H1 (cell line): ENCODE data around the gene XRCC6. TPM values are rescaled to one million over a fixed set of nuclear protein-coding genes. Genes with fewer than 3 reads are reported as not detected.

ENCODE experiments used
- CTCF ChIA-PET: fragments of 300-600 bp; sonication (Branson Sonifier 250); formaldehyde crosslinking; loops from one replicate; lab custom pipeline; 2021; ENCODE audit not compliant: partially characterized antibody; lab: Charles Lee
- POLR2A ChIA-PET: fragments of 300-600 bp; sonication (Branson Sonifier 250); formaldehyde crosslinking; loops from one replicate; lab custom pipeline; 2021; ENCODE audit warnings: inconsistent platforms; ENCODE audit not compliant: partially characterized antibody; lab: Charles Lee
- DNase-seq, 2 experiments: peaks; one replicate each; pipeline versions ENCODE4 v3.0.0 to v3.0.0-alpha.2; 2010 to 2022; ENCODE audit warnings: low spot score in 2 of 2, low read depth in 1 of 2, mixed read lengths in 1 of 2
- FAIRE-seq: peaks from 2 replicates; lab custom pipeline; 2011; peaks lifted over from hg19 to GRCh38; lab: Jason Lieb, UNC
- H2AFZ ChIP-seq: 2 replicates; pipeline ENCODE4 v1.8.1; 2012; ENCODE audit warnings: low read length, inconsistent platforms
- H2AK5ac ChIP-seq: 2 replicates; pipeline ENCODE4 v1.6.1; 2013; ENCODE audit warnings: low read depth, low read length
- H2BK120ac ChIP-seq: replicated peaks from 2 replicates; pipeline ENCODE3; 2013; ENCODE audit warnings: low read depth, low read length, inconsistent platforms
- H2BK12ac ChIP-seq: 2 replicates; pipeline ENCODE4 v1.6.1; 2013; ENCODE audit warnings: low read depth, low read length
- H2BK15ac ChIP-seq: 2 replicates; pipeline ENCODE4 v1.6.1; 2013; ENCODE audit warnings: low read length
- H2BK20ac ChIP-seq: 2 replicates; pipeline ENCODE4 v1.6.1; 2013; ENCODE audit warnings: low read length
- H2BK5ac ChIP-seq: 2 replicates; pipeline ENCODE4 v1.6.1; 2013; ENCODE audit warnings: low read depth, low read length
- H3K14ac ChIP-seq: 2 replicates; pipeline ENCODE4 v1.6.1; 2013; ENCODE audit warnings: inconsistent platforms; ENCODE audit not compliant: insufficient read length
- H3K18ac ChIP-seq: 2 replicates; pipeline ENCODE4 v1.6.1; 2013; ENCODE audit warnings: low read length; ENCODE audit errors: extremely low read depth
- H3K23ac ChIP-seq: 2 replicates; pipeline ENCODE4 v1.6.1; 2013; ENCODE audit warnings: inconsistent platforms; ENCODE audit not compliant: insufficient read length
- H3K23me2 ChIP-seq: 2 replicates; pipeline ENCODE4 v1.6.1; 2013; ENCODE audit warnings: low read depth, low read length
- H3K27ac ChIP-seq: 2 replicates; pipeline ENCODE4 v1.6.1; 2011; ENCODE audit warnings: low read depth, low read length, inconsistent platforms
- H3K27me3 ChIP-seq, 4 experiments: replicated peaks in 1 of 4; 1 replicate in 1 of 4; 2 replicates in 3 of 4; pipeline versions ENCODE4 v1.6.1 to v1.8.1; 2011 to 2013; ENCODE audit warnings: low read length in 3 of 4, mild to moderate bottlenecking in 3 of 4, inconsistent platforms in 2 of 4, mixed read lengths in 2 of 4, moderate library complexity in 1 of 4; ENCODE audit not compliant: control insufficient read depth in 3 of 4, insufficient read depth in 3 of 4; ENCODE audit errors: extremely low read depth in 1 of 4
- H3K36me3 ChIP-seq, 4 experiments: 2 replicates each; pipeline versions ENCODE4 v1.6.1 to v1.8.1; 2011 to 2013; ENCODE audit warnings: mild to moderate bottlenecking in 4 of 4, low read length in 3 of 4, moderate library complexity in 2 of 4, control low read depth in 1 of 4, inconsistent platforms in 1 of 4; ENCODE audit not compliant: insufficient read depth in 4 of 4, control insufficient read depth in 2 of 4
- H3K4ac ChIP-seq: replicated peaks from 2 replicates; pipeline ENCODE3; 2013; ENCODE audit warnings: low read length, low read depth, mixed read lengths, inconsistent platforms; ENCODE audit not compliant: insufficient read length
- H3K4me1 ChIP-seq, 4 experiments: replicated peaks in 1 of 4; 1 replicate in 1 of 4; 2 replicates in 3 of 4; pipeline versions ENCODE4 v1.6.1 to v1.8.1; 2011 to 2013; ENCODE audit warnings: low read length in 3 of 4, inconsistent platforms in 2 of 4, mixed read lengths in 1 of 4; ENCODE audit not compliant: insufficient read depth in 4 of 4, control insufficient read depth in 3 of 4
- H3K4me2 ChIP-seq, 2 experiments: 2 replicates each; pipeline versions ENCODE4 v1.6.1 to v1.8.1; 2011 to 2013; ENCODE audit warnings: low read depth in 2 of 2, low read length in 2 of 2, control low read depth in 1 of 2, inconsistent platforms in 1 of 2, mild to moderate bottlenecking in 1 of 2; ENCODE audit not compliant: insufficient read depth in 1 of 2
- H3K4me3 ChIP-seq, 4 experiments: fragments of 200-600, 300-600 bp in 1 of 4; sonication (generic), shearing (Covaris generic), sonication (Bioruptor Twin) in 1 of 4; 2 replicates each; pipeline versions ENCODE4 v1.5.1 to v1.8.1; 2011 to 2016; ENCODE audit warnings: low read length in 4 of 4, low read depth in 3 of 4, control low read depth in 2 of 4, inconsistent platforms in 2 of 4, mild to moderate bottlenecking in 2 of 4, mixed read lengths in 1 of 4, moderate library complexity in 1 of 4; ENCODE audit not compliant: insufficient read depth in 2 of 4; ENCODE audit errors: extremely low read depth in 1 of 4
- H3K56ac ChIP-seq: replicated peaks from 2 replicates; pipeline ENCODE3; 2013; ENCODE audit warnings: low read depth, mild to moderate bottlenecking, mixed read lengths, low read length, inconsistent platforms; ENCODE audit not compliant: insufficient read length
- H3K79me1 ChIP-seq: 2 replicates; pipeline ENCODE4 v1.6.1; 2013; ENCODE audit warnings: low read depth, low read length, control low read depth
- H3K79me2 ChIP-seq, 2 experiments: 2 replicates each; pipeline versions ENCODE4 v1.6.1 to v1.8.1; 2012 to 2013; ENCODE audit warnings: low read length in 2 of 2, mild to moderate bottlenecking in 2 of 2, inconsistent platforms in 1 of 2; ENCODE audit not compliant: insufficient read depth in 2 of 2, control insufficient read depth in 1 of 2
- H3K9ac ChIP-seq, 4 experiments: replicated peaks in 1 of 4; 1 replicate in 1 of 4; 2 replicates in 3 of 4; pipeline versions ENCODE4 v1.6.1 to v1.8.1; 2011 to 2013; ENCODE audit warnings: low read depth in 3 of 4, low read length in 3 of 4, control low read depth in 2 of 4, mild to moderate bottlenecking in 2 of 4, moderate library complexity in 2 of 4, inconsistent platforms in 1 of 4; ENCODE audit errors: extremely low read depth in 1 of 4
- H3K9me3 ChIP-seq, 2 experiments: 2 replicates each; pipeline versions ENCODE4 v1.6.1 to v1.8.1; 2012 to 2013; ENCODE audit warnings: mild to moderate bottlenecking in 2 of 2, moderate library complexity in 2 of 2, control low read depth in 1 of 2, inconsistent platforms in 1 of 2, low read depth in 1 of 2, low read length in 1 of 2, mixed read lengths in 1 of 2; ENCODE audit not compliant: insufficient read depth in 2 of 2
- H4K20me1 ChIP-seq, 2 experiments: replicated peaks in 1 of 2; 2 replicates each; pipeline versions ENCODE3 to v1.8.1; 2011 to 2013; ENCODE audit warnings: inconsistent platforms in 2 of 2, low read length in 2 of 2, mild to moderate bottlenecking in 1 of 2; ENCODE audit not compliant: insufficient read depth in 2 of 2, control insufficient read depth in 1 of 2
- H4K5ac ChIP-seq: 2 replicates; pipeline ENCODE4 v1.6.1; 2013; ENCODE audit warnings: low read length, low read depth, mixed read lengths, inconsistent platforms; ENCODE audit not compliant: insufficient read length
- H4K8ac ChIP-seq: 2 replicates; pipeline ENCODE4 v1.8.0; 2013; ENCODE audit warnings: mild to moderate bottlenecking, moderate library complexity, low read length, inconsistent platforms; ENCODE audit not compliant: insufficient read depth; ENCODE audit errors: extremely low read depth
- H4K91ac ChIP-seq: replicated peaks from 2 replicates; pipeline ENCODE3; 2013; ENCODE audit warnings: low read length, mixed read lengths, inconsistent platforms; ENCODE audit not compliant: insufficient read length
- CBX8 ChIP-seq: fragments of 300-800, 300-1000 bp; sonication (generic); IDR thresholded peaks from 2 replicates; pipeline ENCODE4 v1.7.1; 2016; ENCODE audit warnings: low read depth, low read length, borderline replicate concordance
- CREB1 ChIP-seq: IDR thresholded peaks from 2 replicates; pipeline ENCODE4 v1.6.1; 2012; ENCODE audit warnings: inconsistent platforms
- HDAC6 ChIP-seq: IDR thresholded peaks from one replicate; pipeline ENCODE4 v1.7.1; 2012; ENCODE audit warnings: low read depth, mild to moderate bottlenecking, inconsistent platforms, low read length, moderate library complexity
- NRF1 ChIP-seq: IDR thresholded peaks from 2 replicates; pipeline ENCODE4 v1.6.1; 2011; ENCODE audit warnings: mild to moderate bottlenecking, low read depth, low read length, improper control_type of control experiment
- POU5F1 ChIP-seq: IDR thresholded peaks from 2 replicates; pipeline ENCODE4 v1.6.1; 2011; ENCODE audit warnings: low read depth, mild to moderate bottlenecking, low read length, moderate library complexity
- RAD21 ChIP-seq, 2 experiments: IDR thresholded peaks in 1 of 2; conservative IDR thresholded peaks in 1 of 2; 2 replicates each; pipeline ENCODE4 v1.6.1; 2011; ENCODE audit warnings: low read depth in 2 of 2, low read length in 2 of 2, improper control_type of control experiment in 1 of 2, inconsistent platforms in 1 of 2, mild to moderate bottlenecking in 1 of 2, moderate library complexity in 1 of 2
- SP2 ChIP-seq: IDR thresholded peaks from 2 replicates; pipeline ENCODE4 v1.6.1; 2012; ENCODE audit warnings: mild to moderate bottlenecking, low read length, inconsistent platforms
- SP4 ChIP-seq: IDR thresholded peaks from 2 replicates; pipeline ENCODE4 v1.6.1; 2012; ENCODE audit warnings: low read length, inconsistent platforms
- TAF7 ChIP-seq: optimal IDR thresholded peaks from 2 replicates; pipeline ENCODE3; 2011; ENCODE audit warnings: low read depth, mild to moderate bottlenecking, inconsistent platforms, low read length, moderate library complexity, borderline replicate concordance
- WGBS, 2 experiments: shearing (Covaris generic) in 1 of 2; methylation state at CpG; one replicate each; pipeline versions ENCODE4 v1.1.6 to v1.1.7; 2013 to 2015; ENCODE audit warnings: low lambda C conversion rate in 2 of 2, mixed read lengths in 2 of 2, inconsistent platforms in 1 of 2, low coverage in 1 of 2, missing lambda C conversion rate in 1 of 2; ENCODE audit not compliant: insufficient replicate concordance in 2 of 2, insufficient coverage in 1 of 2, insufficient read length in 1 of 2; ENCODE audit errors: extremely low coverage in 1 of 2, missing lambda C conversion rate in 1 of 2; 5-methylcytosine and 5-hydroxymethylcytosine counted together
- polyA plus RNA-seq, 7 experiments: library from polyadenylated mRNA; depleted of rRNA in 3 of 7; stranded (reverse) in 5 of 7; unstranded in 2 of 7; fragments of >200 nt in 5 of 7; fragments of 200-250 nt in 2 of 7; gene quantifications; 1 replicate in 5 of 7; 2 replicates in 1 of 7; 4 replicates in 1 of 7; pipeline versions ENCODE4 v1.2.1 to v1.2.3, GENCODE V29; 2011 to 2013; ENCODE audit warnings: missing spikeins in 2 of 7, mixed read lengths in 2 of 7
- total RNA-seq: library from RNA; stranded (reverse); fragmentation: NEBNext Ultra II Directional; extraction: Animal tissue kit (Norgen Biotek cat#: 25700); gene quantifications from 2 replicates; pipeline ENCODE4 v1.2.1, GENCODE V29; 2021

Gene XRCC6
- total and polyA plus RNA-seq, 2 of the 8 experiments (the other 6 are each of a cell fraction or from before 2014, with no cell fraction given) = 150 to 490 TPM

GRCh38 chr22:41650821-41651220 lies 29.7 kb downstream of the XRCC6 start:
- no peak overlapping the region for H3K4me3 ChIP-seq
- no peak overlapping the region for H3K27ac ChIP-seq
- H3K4me1 ChIP-seq = no peaks in the 10 kb centered on the region
- no peak overlapping the region for H3K4me2 ChIP-seq
- CTCF ChIA-PET = interaction anchor here (1.2 to 1.8 kb wide), 4 partner anchors 9 to 96 kb away, joined by 3 to 7 read pairs (median 4); no protein-coding TSS in a partner anchor
- no peak overlapping the region for H2AFZ ChIP-seq
- H3K23ac ChIP-seq = no peak overlapping the region
- H4K91ac ChIP-seq = no peak overlapping the region
- H3K9me3 ChIP-seq = no peaks in the 10 kb centered on the region
- no peak overlapping the region for H2BK12ac ChIP-seq
- H4K8ac ChIP-seq = no peak overlapping the region
- 98% methylated on average over 11 of the region's 11 CpGs; no CpG with 5 or more reads in 1 of the 2 experiments for WGBS, 2 experiments
- H3K36me3 ChIP-seq = peaks cover 46 to 93% (median 73%) of the 10 kb centered on the region in 4 experiments
- no peaks in the 10 kb centered on the region for H3K27me3 ChIP-seq
- peaks cover 0 to 5% of the 10 kb centered on the region in 2 experiments for H4K20me1 ChIP-seq
- DNase-seq (no peak), FAIRE-seq (no peak)
- no peaks in the 10 kb centered on the region; a peak in 1 of 4 replicates for H3K79me2 ChIP-seq
- no peaks in the 10 kb centered on the region for H3K23me2 ChIP-seq
- H2BK20ac ChIP-seq = no peak overlapping the region
- no peaks in the 10 kb centered on the region; the same call in 1 of the 2 replicates for H3K79me1 ChIP-seq
- H3K14ac ChIP-seq = no peak overlapping the region
- H3K9ac ChIP-seq = no peak overlapping the region
- H2AK5ac ChIP-seq = no peak overlapping the region
- H4K5ac ChIP-seq = no peak overlapping the region
- H3K18ac ChIP-seq = no peak overlapping the region
- no peak overlapping the region for H2BK15ac ChIP-seq
- H3K56ac ChIP-seq = no peak overlapping the region
- TF ChIP-seq POU5F1 (no peak), CREB1 (no peak), SP2 (no peak), NRF1 (no peak), HDAC6 (no peak), SP4 (no peak), TAF7 (no peak), CBX8 (no peak), RAD21 (IDR thresholded peaks at IDR 0.05 in 1 of 2, conservative IDR thresholded peaks at IDR 0.05 in 1 of 2; ENCODE audit: low read depth in 2 of 2, low read length in 2 of 2) (no peak)
- H2BK5ac ChIP-seq = no peak overlapping the region
- no peak overlapping the region for H3K4ac ChIP-seq
- no peak overlapping the region for H2BK120ac ChIP-seq
- POLR2A ChIA-PET = interaction anchor here (1.3 to 16.5 kb wide), 8 partner anchors 9 to 41 kb away, joined by 3 to 129 read pairs (median 5); partner anchors contain the start of genes DESI1 and XRCC6
